ENCODE results near the gene AKT1S1. TPM values are rescaled to one million over a fixed set of nuclear protein-coding genes. Genes with fewer than 3 reads are reported as not detected.
A peak's percentile ranks its signal among the peaks of the same experiment; 100 is the strongest.

AKT1S1 gene
- total and polyA plus RNA-seq, 2 of the 13 experiments (the other 11 are each of a cell fraction or from before 2014, with no cell fraction given) = 13.5 to 27.8 TPM

DNA sequence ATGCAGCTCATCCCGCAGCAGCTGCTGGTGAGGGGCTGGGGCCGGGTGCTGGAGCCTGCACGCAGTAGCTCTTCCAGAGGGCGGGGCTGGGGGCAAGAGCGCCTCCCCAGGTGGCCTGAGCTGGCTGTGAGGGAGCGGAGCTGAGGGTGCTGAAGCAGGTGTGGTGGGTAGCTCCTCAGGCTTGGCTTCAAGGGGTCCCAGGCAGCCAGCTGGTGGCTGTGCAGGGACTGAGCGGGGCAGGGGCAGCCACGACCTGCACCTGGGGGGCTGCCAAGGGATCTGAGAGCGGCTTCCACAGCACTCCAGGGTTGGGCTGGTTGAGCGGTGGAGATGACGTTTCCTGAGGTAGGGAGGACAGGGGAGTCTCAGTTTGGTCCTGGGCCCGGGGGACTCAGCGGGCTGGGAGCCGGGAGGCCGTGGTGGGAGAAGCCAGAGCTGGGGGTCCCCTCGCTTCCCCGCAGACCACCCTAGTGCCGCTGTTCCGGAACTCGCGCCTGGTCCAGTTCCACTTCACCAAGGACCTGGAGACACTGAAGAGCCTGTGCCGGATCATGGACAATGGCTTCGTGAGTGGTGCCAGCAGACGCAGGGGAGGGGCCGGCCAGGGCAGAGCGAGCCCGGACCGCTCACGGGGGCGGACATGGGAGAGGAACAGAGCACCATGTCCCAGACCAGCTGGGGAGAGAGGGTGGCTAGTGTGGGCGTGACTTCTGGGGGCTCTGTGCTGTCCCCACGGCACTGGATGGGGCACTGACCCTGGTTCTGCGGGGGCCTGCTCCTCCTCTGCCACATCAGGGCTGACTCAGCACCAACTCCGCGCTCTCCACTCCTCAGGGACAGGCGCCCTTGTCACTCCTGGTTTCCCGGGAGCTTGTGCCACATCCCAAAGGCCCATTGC, 18.8 kb downstream of the AKT1S1 start (continued):
- no peak for TF ChIP-seq AHDC1 (CRISPR knock-in tag; IDR thresholded peaks at IDR 0.05; ENCODE audit: borderline replicate concordance)
- no peak for TF ChIP-seq ATF5 (CRISPR knock-in tag; IDR thresholded peaks at IDR 0.05; ENCODE audit: low read depth)
- TF ChIP-seq RAD21 (CRISPR knock-in tag; IDR thresholded peaks at IDR 0.05) = no peak
- TF ChIP-seq REPIN1 (CRISPR knock-in tag; IDR thresholded peaks at IDR 0.05; ENCODE audit: borderline replicate concordance, low read depth) = no peak
- no peak for TF ChIP-seq ZNF775 (CRISPR knock-in tag; IDR thresholded peaks at IDR 0.05; ENCODE audit: borderline replicate concordance)
- TF ChIP-seq POLR2G (IDR thresholded peaks at IDR 0.05; ENCODE audit: low read depth, low read length) = peak; percentile 16; the same call in 1 of the 2 replicates
- TF ChIP-seq, protein P1, sequence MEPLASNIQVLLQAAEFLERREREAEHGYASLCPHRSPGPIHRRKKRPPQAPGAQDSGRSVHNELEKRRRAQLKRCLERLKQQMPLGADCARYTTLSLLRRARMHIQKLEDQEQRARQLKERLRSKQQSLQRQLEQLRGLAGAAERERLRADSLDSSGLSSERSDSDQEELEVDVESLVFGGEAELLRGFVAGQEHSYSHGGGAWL (CRISPR knock-in tag; IDR thresholded peaks at IDR 0.05) = no peak
- TF ChIP-seq, protein P2, sequence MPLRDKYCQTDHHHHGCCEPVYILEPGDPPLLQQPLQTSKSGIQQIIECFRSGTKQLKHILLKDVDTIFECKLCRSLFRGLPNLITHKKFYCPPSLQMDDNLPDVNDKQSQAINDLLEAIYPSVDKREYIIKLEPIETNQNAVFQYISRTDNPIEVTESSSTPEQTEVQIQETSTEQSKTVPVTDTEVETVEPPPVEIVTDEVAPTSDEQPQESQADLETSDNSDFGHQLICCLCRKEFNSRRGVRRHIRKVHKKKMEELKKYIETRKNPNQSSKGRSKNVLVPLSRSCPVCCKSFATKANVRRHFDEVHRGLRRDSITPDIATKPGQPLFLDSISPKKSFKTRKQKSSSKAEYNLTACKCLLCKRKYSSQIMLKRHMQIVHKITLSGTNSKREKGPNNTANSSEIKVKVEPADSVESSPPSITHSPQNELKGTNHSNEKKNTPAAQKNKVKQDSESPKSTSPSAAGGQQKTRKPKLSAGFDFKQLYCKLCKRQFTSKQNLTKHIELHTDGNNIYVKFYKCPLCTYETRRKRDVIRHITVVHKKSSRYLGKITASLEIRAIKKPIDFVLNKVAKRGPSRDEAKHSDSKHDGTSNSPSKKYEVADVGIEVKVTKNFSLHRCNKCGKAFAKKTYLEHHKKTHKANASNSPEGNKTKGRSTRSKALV (CRISPR knock-in tag; IDR thresholded peaks at IDR 0.05) = no peak
- TF ChIP-seq ZNF263 (CRISPR knock-in tag; IDR thresholded peaks at IDR 0.05) = no peak
- TF ChIP-seq USF2 (IDR thresholded peaks at IDR 0.05; ENCODE audit: low read depth, low read length) = no peak
- no peak for TF ChIP-seq USF2 (CRISPR knock-in tag; IDR thresholded peaks at IDR 0.05; ENCODE audit: borderline replicate concordance)
- no peak for TF ChIP-seq CEBPB (IDR thresholded peaks at IDR 0.05; ENCODE audit: borderline replicate concordance, low read depth, low read length)
- TF ChIP-seq HOXA5 (CRISPR knock-in tag; IDR thresholded peaks at IDR 0.05) = no peak
- TF ChIP-seq POLR2A (IDR thresholded peaks at IDR 0.05; ENCODE audit: insufficient read depth in 1 of 2, low read depth in 2 of 2, low read length in 2 of 2) = peak in 1 of 2 experiments; percentile 52; a peak in 2 of 4 replicates
